Measurements from ENCODE around the gene MED26.
A peak's percentile ranks its signal among the peaks of the same experiment; 100 is the strongest.
"Not testable (repeated sequence)": the region's sequence is repeated elsewhere in the genome, so short reads cannot be mapped to it uniquely, and the experiment has no call there.

The MED26 gene

GRCh38 chr19:16571822-16572331, 56.1 kb downstream of the MED26 start:
- no peak for DNase-seq

GRCh38 chr19:16571283-16571682, 56.7 kb downstream of the MED26 start:
- no peak for DNase-seq

DNA sequence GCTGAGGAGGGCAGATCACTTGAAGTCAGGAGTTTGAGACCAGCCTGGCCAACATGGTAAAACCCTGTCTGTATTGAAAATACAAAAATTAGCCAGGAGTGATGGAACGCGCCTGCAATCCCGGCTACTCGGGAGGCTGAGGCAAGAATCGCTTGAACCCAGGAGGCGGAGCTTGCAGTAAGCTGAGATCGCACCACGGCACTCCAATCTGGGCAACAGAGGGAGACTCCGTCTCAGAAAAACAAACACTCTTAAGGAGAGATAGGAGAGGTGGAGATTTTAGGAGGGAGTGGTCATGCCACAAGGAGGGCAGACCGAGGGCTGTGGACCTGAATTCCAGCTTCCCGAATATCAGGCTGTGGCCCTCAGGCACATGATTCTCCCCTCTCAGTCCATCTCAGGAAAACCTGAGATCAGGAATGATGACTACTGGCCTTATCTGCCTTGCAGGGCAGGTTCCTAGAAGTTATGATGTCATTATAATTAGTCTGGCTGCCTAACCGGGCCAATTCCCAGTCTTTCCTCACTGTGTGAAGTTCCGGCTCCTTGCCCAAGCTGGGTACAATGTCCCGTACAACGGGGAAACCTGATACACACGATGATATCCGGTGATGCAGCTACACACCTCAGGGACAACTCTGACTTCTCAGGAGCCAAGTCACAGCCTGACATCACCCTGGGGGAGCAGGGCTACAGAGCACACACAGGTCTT, 58.2 kb downstream of the MED26 start:
- no peak for DNase-seq

DNA sequence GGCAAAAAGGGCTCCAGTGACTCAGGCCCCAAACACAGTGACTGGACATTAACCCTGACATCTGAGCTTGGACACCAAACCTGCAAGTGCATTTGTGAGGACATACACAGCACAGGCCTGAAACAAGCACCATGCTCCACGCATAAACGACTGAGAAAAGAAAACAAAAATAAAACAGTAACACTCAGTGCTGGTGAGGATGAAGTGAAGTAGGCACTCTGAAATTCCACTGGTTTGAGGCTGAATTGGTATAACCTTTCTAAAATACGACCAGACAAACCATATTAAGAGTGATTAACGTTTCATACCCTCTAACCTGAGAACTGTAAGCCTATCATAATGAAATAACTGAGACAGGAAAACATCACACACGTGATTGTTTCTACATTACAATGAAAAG, 61.3 kb downstream of the MED26 start:
- no peak for DNase-seq

DNA sequence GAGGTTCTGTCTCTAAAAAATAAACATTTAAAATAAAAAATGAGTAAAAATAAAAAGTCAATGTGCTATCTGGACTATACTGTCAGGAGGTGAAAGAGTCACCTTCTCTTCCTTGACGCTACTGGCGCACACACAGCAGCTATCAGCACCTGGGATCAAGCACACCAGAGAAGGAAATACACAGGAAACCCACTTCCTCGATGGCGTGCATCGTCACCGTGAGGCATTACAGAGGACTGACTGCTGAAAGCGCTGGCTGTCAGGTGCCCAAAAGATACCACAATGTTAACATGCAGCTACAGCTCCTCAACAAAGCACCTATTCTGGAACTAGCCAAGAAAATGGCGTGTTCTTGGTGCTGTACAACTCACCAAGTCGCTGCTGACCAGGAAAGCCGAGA, 61.8 kb downstream of the MED26 start:
- no peak for DNase-seq

GRCh38 chr19:16564842-16565241, 63.2 kb downstream of the MED26 start:
- DNase-seq = no peak

DNA sequence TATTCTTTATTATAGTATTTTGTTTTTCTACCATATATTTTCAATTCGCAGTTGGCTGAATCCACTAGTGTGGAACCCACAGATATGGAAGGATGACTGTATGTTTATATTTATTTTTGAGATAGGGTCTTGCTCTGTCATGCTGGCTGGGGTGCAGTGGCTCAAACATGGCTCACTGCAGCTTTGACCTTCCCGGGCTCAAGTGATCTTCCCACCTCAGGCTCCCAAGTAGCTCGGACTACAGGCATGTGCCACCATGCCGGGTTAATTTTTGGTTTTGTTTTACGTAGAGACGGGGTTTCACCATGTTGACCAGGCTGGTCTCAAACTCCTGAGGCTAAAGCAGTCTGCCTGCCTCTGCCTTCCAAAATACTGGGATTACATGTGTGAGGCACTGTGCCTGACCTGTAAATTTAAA, 65.4 kb downstream of the MED26 start:
- no peak for DNase-seq

DNA sequence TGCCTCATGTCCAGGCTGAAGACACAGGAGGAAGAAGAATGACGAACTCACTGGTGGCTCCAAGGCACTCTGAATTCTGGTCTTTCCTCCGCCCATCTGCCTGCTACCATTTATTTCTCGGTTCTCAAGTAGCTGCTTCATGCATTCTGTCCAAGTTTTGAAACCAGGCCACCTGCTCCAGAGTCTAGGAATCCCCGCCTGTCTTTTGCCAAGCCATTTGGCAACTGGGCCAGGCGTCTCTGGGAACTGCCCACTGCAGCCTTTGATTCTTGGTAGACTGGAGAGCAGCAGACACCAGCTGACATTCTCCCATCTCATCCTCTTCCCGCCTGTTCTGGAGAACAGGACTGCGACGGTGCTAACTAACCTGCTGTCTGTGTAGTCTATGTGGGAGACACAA, 66.6 kb downstream of the MED26 start:
- DNase-seq = no peak

GRCh38 chr19:16559780-16560276, 68.2 kb downstream of the MED26 start:
- DNase-seq = no peak

GRCh38 chr19:16554776-16555175, 73.2 kb downstream of the MED26 start:
- DNase-seq = no peak

GRCh38 chr19:16551902-16552301, 76.1 kb downstream of the MED26 start:
- DNase-seq = not testable (repeated sequence)

DNA sequence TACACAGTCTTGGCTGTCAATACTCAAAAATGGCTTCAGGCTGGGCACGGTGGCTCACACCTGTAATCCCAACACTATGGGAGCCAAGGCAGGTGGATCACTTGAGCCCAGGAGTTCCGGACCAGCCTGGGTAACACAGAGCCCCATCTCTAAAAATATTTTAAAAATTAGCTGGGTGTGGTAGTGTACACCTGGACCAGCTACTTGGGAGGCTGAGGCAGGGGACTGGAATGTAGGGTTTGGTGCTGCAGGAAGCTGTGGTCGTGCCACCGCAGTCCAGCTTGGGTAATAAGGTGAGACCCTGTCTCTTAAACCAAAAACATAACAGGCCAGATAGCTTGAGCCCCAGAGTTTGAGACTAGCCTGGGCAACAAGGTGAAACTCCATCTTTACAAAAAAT, 79.0 kb downstream of the MED26 start:
- no peak for DNase-seq

DNA sequence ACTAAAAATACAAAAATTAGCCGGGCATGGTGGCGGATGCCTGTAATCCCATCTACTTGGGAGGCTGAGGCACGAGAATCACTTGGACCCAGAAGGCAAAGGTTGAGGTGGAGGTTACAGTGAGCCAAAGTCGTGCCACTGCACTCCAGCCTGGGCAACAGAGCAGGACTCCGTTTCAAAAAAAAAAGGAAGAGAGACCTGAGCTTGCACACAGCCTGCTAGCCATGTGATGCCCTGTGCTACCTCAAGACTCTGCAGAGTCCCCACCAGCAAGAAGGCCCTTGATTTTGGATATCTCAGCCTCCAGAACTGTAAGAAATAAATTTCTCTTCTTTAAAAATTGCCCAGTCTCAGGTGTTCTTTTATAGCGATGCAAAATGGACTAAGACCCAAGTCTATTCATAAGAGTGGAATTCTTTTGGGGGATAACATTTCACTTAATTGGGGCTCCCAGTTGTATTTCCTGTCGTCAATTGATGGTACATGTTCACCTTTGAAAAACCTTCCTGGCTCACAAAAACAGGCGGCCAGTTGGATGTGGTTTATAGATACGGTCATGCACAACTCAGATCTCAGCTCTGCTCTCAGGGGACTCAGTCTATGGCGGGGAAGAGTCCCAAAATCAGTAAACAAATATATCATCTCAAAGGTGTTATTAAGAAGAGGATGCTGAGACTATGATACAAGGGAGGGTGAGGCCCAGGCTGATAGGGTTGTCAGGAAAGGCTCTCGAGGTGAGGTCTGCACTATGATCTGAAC, 83.4 kb downstream of the MED26 start:
- DNase-seq = no peak

DNA sequence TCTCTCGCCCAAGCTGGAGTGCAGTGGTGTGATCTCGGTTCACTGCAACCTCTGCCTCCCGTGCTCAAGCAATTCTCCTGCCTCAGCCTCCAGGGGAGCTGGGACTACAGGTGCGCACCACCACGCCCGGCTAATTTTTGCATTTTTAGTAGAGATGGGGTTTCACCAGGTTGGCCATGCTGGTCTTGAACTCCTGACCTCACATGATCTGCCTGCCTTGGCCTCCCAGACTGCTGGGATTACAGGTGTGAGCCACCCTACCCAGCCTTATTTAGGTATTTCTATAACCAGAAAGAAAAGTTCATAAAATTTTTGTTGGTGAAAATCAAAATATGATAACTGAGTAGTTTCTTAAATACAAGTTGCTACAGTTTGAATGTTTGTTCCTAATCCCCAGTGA, 84.3 kb downstream of the MED26 start:
- not testable (repeated sequence) for DNase-seq

DNA sequence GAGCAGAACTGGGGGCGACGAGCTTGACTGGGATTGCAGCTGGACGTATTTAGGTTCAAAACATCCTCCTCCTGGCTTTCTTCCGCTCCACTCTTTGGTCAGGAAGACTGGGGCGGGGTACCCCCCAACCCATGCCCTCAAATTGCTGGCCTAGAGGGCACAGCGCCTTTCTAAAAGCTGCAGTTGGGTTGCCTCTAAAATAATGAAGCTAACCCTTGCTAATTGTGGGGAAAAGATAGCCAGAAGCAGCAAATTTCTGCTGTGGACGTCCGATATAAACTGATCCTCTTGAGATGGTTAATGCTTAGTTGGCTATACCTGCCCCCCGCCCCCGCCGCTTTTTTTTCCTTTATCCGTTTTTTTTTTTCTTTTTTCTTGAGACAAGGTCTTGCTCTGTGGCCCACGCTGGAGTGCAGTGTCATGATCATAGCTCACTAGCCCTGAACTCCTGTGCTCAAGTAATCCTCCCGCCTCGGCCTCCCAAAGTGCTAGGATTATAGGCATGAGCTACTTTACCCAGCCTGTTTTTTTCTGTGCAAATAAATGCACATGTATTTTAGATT, 85.0 kb downstream of the MED26 start:
- no peak for DNase-seq

- peak; percentile 94 for DNase-seq
Measured at GRCh38 chr19:16542045-16542909, 85.7 kb downstream of the MED26 start, which contains the start of gene CHERP. CHERP (minus strand) TSS chr19:16542437; CDS start chr19:16542378, 59 bp downstream.

- DNase-seq = no peak
Measured at GRCh38 chr19:16541526-16542044, 86.4 kb downstream of the MED26 start.

GRCh38 chr19:16540948-16541347, 87.1 kb downstream of the MED26 start:
- DNase-seq = no peak

DNA sequence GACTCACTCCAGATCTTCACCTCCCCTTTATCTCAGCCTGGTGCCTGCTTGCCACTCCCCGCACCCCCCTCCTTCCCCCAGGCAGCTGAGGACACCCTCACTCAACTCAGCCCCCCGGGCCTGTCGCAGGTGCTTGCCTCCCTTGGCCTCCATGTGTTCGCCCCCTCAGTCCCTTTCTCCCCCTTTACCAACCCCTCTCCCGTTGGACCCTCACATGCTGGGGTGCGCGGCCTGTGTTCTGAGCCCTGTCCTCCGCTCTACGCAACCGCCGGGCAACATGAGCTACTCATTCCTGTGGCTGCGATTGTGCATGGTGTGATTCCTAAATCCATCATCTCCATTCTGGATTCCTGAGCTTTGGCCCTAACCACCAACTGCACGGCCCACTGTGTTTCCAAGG, 90.9 kb downstream of the MED26 start:
- no peak for DNase-seq

DNA sequence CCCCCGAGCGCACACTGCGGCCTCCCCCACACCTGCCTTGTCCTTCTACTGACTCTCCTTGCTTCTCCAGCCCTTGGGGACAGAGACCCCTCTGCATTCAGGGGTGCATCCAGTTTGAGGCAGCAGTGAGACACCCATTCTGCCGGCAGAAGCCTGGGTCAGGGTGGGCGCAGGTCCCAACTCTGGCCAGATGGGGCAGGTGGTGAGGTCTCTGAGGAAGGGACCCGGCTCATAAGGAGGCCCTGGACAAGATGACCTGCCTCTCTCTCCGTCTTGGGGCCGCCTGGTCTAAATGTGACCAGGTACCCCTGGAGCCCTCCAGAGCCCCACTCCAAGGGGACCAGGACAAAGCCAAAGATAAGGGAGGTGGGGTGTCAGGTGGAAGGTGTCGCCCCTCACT, 91.9 kb downstream of the MED26 start:
- DNase-seq = no peak

GRCh38 chr19:16535381-16535780, 92.6 kb downstream of the MED26 start:
- DNase-seq = no peak

DNA sequence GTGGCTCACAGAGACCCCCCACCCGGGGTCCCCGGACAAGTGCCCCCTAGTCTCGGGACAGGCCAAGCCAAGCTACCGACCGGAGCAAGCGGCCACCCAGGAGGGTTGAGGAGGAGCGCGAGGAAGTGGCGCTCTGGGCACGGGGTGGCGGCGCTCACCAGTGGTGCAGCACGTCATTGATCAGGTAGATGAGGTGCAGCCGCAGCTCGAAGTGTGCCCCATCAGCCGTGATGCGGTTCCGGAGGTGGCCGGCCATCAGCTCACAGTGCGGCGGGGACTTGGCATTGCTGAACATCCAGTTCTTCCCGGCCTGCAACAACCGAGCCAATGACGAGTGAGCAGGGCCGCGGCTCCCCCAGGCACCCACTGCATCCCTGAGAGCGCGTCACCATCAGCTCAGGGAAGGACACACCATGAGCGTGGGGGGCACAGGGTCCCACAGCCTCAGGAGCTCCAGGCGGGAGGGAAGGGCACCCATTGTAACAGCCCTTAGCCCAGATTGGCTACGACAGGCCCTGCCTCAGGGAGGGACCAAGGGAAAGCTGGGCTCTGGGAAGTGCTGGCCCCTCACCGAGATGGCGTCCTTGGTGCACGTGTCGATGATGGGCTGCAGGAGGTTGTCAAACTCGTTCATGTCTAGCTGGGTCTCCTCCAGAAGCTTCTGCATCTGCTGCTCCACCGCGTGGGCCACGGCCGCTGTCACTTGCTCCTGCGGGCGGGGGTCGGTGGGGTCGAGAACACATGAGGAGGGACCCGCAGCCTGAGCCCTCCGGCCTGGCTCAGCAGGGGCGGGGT, 95.4 kb downstream of the MED26 start:
- DNase-seq = no peak
